Central memory CD8-positive, alpha-beta T cell (primary cell): ENCODE data around the gene STK24.
A peak's percentile ranks its signal among the peaks of the same experiment; 100 is the strongest.
"Not testable (repeated sequence)": the region's sequence is repeated elsewhere in the genome, so short reads cannot be mapped to it uniquely, and the experiment has no call there.

ENCODE experiments used
- ATAC-seq: fragments of 150-1000 bp; cut with Tn5 transposase; replicated peaks from 2 replicates; pipeline ENCODE4 v1.10.0; 2022; ENCODE audit warnings: mild to moderate bottlenecking, moderate FRiP score, moderate number of reproducible peaks; ENCODE audit not compliant: poor library complexity, severe bottlenecking; ENCODE audit errors: extremely low read depth
- DNase-seq, 2 donors: peaks; one replicate each; pipeline ENCODE4 v3.0.0; 2021; ENCODE audit warnings: low spot score in 2 of 2
- H3K27ac Mint-ChIP-seq: one replicate; pipeline ENCODE4 v1.8.0; 2022; ENCODE audit warnings: low read depth, mild to moderate bottlenecking, moderate library complexity, mixed read lengths
- H3K27me3 Mint-ChIP-seq: one replicate; pipeline ENCODE4 v1.8.0; 2022; ENCODE audit warnings: mixed read lengths
- H3K36me3 Mint-ChIP-seq: one replicate; pipeline ENCODE4 v1.8.0; 2022; ENCODE audit warnings: mild to moderate bottlenecking, moderate library complexity, mixed read lengths; ENCODE audit not compliant: insufficient read depth
- H3K4me1 Mint-ChIP-seq: one replicate; pipeline ENCODE4 v1.8.0; 2022; ENCODE audit warnings: mixed read lengths
- H3K4me3 Mint-ChIP-seq: one replicate; pipeline ENCODE4 v1.8.0; 2022; ENCODE audit warnings: mild to moderate bottlenecking, moderate library complexity, mixed read lengths
- H3K9me3 Mint-ChIP-seq: one replicate; pipeline ENCODE4 v1.8.0; 2022; ENCODE audit warnings: mixed read lengths

STK24 gene

GRCh38 chr13:98576963-98577835 lies at the start of gene STK24:
Gene STK24 (minus strand): TSS chr13:98577107. CDS start chr13:98576786, 321 bp downstream.
- peaks cover 36% of the 10 kb centered on the region for H3K4me1 Mint-ChIP-seq
- DNase-seq = peak; percentile 34 to 44
- H3K27ac Mint-ChIP-seq = peak within 1 kb of the TSS; percentile 89
- peak within 1 kb of the TSS; percentile 85 for H3K4me3 Mint-ChIP-seq
- H3K9me3 Mint-ChIP-seq = no peaks in the 10 kb centered on the region
- H3K36me3 Mint-ChIP-seq = peaks cover 8% of the 10 kb centered on the region
- peak; percentile 55 for ATAC-seq
- no peaks in the 10 kb centered on the region for H3K27me3 Mint-ChIP-seq

DNA sequence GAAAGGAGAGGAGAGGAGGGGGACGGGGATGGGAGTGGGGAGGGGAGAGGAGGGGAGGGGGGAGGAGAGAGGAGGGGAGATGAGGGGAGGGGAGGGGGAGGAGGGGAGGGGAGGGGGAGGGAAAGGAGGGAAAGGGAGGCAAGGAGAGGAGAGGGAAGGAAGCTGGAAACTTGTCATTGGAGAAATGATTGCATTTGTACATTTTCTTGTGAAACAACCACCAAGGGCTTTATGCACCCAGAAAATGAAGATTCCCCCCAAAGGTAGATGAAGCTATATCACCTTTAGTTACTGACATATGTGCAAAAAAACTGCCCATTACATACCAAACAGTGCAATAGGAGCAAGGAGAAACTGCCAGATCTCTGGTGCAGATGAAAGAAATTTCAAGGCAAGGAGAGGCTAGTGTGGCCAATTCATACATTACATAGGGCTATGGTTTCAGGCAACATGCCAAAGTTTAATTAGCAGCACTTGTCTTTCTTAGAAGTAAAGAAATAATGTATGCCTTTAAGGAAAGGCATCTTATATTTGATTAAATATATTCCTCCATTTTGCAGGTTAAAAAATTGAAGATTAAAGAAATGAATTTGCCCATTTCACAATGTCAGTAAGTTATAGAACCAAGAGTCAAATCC lies 49.5 kb upstream of the STK24 start:
- ATAC-seq (no peak), DNase-seq (no peak)
- Mint-ChIP-seq H3K36me3 (no peaks in the 10 kb centered on the region), H3K4me3 (no peak overlapping the region), H3K9me3 (no peaks in the 10 kb centered on the region), H3K4me1 (peaks cover 6% of the 10 kb centered on the region), H3K27me3 (peaks cover 13% of the 10 kb centered on the region), H3K27ac (no peak overlapping the region)

DNA sequence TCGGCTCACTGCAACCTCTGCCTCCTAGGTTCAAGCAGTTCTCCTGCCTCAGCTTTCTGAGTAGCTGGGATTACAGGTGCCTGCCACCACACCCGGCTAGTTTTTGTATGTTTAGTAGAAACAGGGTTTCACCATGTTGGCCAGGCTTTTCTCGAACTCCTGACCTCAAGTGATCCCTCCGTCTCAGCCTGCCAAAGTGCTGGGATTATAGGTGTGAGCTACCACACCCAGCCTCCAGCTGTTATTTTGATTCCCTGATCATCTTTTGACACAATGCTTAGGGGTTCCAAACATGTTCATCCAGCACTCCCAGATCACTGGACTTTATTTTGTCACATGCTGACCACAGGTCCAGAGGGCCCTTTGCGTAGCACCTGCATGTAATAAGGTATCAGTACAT lies 47.7 kb upstream of the STK24 start:
- not testable (repeated sequence) for H3K36me3 Mint-ChIP-seq, H3K4me1 Mint-ChIP-seq, DNase-seq, H3K4me3 Mint-ChIP-seq, H3K27me3 Mint-ChIP-seq, H3K9me3 Mint-ChIP-seq, H3K27ac Mint-ChIP-seq, ATAC-seq

GRCh38 chr13:98622931-98623331 lies 46.0 kb upstream of the STK24 start:
- Mint-ChIP-seq H3K9me3 (no peaks in the 10 kb centered on the region), H3K27ac (no peak overlapping the region), H3K4me1 (peaks cover 6% of the 10 kb centered on the region), H3K27me3 (peaks cover 9% of the 10 kb centered on the region), H3K4me3 (no peak overlapping the region), H3K36me3 (no peaks in the 10 kb centered on the region)
- DNase-seq = no peak
- no peak for ATAC-seq

- DNase-seq = no peak
- H3K9me3 Mint-ChIP-seq = no peaks in the 10 kb centered on the region
- no peaks in the 10 kb centered on the region for H3K4me1 Mint-ChIP-seq
- peaks cover 9% of the 10 kb centered on the region for H3K27me3 Mint-ChIP-seq
- ATAC-seq = no peak
- no peak overlapping the region for H3K4me3 Mint-ChIP-seq
- H3K36me3 Mint-ChIP-seq = peaks cover 2% of the 10 kb centered on the region
- no peak overlapping the region for H3K27ac Mint-ChIP-seq
These were observed 42.6 kb upstream of the STK24 start for GRCh38 chr13:98619556-98619955.

DNA sequence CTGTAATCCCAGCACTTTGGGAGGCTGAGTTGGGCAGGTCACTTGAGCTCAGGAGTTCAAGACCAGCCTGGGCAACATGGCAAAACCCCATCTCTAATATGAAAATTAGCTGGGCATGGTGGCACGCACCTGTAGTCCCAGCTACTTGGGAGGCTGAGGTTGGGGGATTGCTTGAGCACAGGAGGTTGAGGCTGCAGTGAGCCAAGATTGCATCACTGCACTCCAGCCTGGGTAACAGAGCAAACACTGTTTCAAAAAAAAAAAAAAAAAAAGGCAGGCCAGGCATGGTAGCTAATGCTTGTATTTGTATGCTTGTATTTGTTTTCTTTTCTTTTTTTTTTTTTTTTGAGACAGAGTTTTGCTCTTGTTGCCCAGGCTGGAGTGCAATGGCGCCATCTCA lies 38.7 kb upstream of the STK24 start:
- H3K9me3 Mint-ChIP-seq = not testable (repeated sequence)

DNA sequence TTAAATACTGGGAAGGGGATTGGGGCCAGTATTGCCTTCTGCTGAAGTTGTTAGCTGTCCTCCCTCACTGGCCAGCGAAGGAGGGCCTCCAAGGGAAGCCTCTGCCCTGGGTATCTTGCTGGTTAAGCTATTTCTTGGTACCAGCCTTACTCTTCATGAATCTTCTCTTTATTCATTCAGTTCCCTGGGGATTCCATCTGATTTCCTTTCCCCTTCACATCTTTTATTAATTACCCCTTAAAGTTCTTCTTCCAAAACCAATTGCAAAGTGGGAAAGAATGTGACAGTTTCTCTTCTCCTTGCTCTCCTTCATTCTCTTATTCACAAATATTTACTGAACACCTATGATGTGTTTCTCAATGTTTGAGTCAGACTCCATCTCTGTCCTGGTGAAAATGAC lies 36.7 kb upstream of the STK24 start:
- Mint-ChIP-seq H3K4me3 (no peak overlapping the region), H3K4me1 (no peaks in the 10 kb centered on the region), H3K27ac (no peak overlapping the region), H3K9me3 (no peaks in the 10 kb centered on the region), H3K36me3 (peaks cover 2% of the 10 kb centered on the region), H3K27me3 (peaks cover 11% of the 10 kb centered on the region)
- no peak for DNase-seq
- ATAC-seq = no peak

More for the DNA sequence above, 38.7 kb upstream of the STK24 start:
- not testable (repeated sequence) for H3K4me1 Mint-ChIP-seq, H3K36me3 Mint-ChIP-seq, DNase-seq, H3K27ac Mint-ChIP-seq, H3K27me3 Mint-ChIP-seq, ATAC-seq, H3K4me3 Mint-ChIP-seq

- ATAC-seq (no peak), DNase-seq (no peak)
- no peak overlapping the region for H3K27ac Mint-ChIP-seq
- H3K4me3 Mint-ChIP-seq = no peak overlapping the region
- H3K9me3 Mint-ChIP-seq = no peaks in the 10 kb centered on the region
- no peaks in the 10 kb centered on the region for H3K36me3 Mint-ChIP-seq
- peaks cover 11% of the 10 kb centered on the region for H3K27me3 Mint-ChIP-seq
- no peaks in the 10 kb centered on the region for H3K4me1 Mint-ChIP-seq
These were observed 32.8 kb upstream of the STK24 start for GRCh38 chr13:98609756-98610155.

DNA sequence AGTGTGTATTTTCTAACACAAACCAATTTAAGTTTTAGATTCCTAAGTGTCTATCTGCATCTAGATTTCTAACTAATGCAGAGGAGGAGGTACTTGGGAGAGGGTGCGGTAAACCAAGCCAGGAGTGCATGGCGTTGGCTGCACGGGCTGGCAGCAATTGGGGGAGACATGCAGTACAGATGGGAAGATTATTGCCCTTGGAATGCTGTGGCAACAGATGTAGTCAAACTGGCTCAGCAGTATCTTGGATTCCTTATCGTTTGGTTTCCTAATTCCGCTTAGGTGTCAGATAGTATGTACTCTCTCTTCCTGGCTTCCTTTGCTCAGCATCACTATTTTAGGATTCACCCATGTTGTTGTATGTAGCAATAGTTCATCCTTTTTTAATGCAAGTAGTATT lies 29.4 kb upstream of the STK24 start:
- Mint-ChIP-seq H3K27ac (no peak overlapping the region), H3K27me3 (peaks cover 11% of the 10 kb centered on the region), H3K9me3 (no peaks in the 10 kb centered on the region), H3K36me3 (no peaks in the 10 kb centered on the region), H3K4me1 (no peaks in the 10 kb centered on the region), H3K4me3 (no peak overlapping the region)
- ATAC-seq (no peak), DNase-seq (no peak)

DNA sequence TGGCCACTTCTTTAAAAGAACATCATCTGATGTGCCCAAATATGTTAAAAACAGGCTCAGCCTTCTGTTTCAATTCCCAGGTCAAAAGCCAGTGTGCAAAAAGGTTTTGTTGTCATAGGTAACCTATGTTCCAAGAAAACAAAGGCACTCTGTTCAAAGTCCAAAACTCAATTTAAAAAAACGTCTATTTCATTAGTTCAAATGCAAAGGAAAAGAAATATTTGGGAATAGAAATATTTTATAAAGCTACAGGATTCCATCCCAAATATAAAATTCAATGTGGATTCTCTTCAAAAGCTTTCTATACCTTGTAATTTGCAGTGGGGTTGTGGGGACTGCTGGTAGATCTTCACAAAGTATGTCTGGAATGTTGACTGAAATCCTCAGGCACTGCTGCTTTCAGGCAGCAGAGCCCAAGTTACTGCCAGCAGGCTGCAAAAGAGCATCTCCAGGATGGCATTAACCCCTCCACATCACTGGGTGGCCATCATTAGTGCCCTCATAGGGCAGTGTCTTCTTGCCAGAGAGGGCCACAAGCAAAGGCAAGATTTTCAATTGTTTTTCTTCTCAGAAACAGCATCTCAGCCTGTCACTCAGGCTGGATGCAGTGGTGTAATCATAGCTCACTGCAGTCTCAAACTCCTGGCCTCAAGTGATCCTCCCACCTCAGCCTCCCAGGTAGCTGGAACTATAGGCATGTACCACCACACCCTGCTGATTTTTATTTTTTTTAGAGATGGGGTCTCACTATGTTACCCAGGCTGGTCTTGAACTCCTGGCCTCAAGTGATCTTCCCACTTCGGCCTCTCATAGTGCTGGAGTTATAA lies 22.8 kb upstream of the STK24 start:
- Mint-ChIP-seq H3K4me1 (no peaks in the 10 kb centered on the region), H3K4me3 (no peak overlapping the region), H3K36me3 (peaks cover 1% of the 10 kb centered on the region), H3K9me3 (no peaks in the 10 kb centered on the region), H3K27me3 (peaks cover 7% of the 10 kb centered on the region), H3K27ac (no peak overlapping the region)
- ATAC-seq = no peak
- DNase-seq = no peak

- no peaks in the 10 kb centered on the region for H3K9me3 Mint-ChIP-seq
These were observed 21.1 kb upstream of the STK24 start for GRCh38 chr13:98598043-98598442.

GRCh38 chr13:98595134-98595533 lies 18.2 kb upstream of the STK24 start:
- no peak overlapping the region for H3K27ac Mint-ChIP-seq
- no peak overlapping the region for H3K4me3 Mint-ChIP-seq
- no peaks in the 10 kb centered on the region for H3K4me1 Mint-ChIP-seq
- peaks cover 1% of the 10 kb centered on the region for H3K36me3 Mint-ChIP-seq
- no peaks in the 10 kb centered on the region for H3K9me3 Mint-ChIP-seq
- peaks cover 4% of the 10 kb centered on the region for H3K27me3 Mint-ChIP-seq
- ATAC-seq = no peak
- DNase-seq = no peak

More at GRCh38 chr13:98598043-98598442, 21.1 kb upstream of the STK24 start:
- ATAC-seq = no peak
- H3K36me3 Mint-ChIP-seq = peaks cover 1% of the 10 kb centered on the region
- no peak overlapping the region for H3K4me3 Mint-ChIP-seq
- no peaks in the 10 kb centered on the region for H3K4me1 Mint-ChIP-seq
- H3K27me3 Mint-ChIP-seq = peaks cover 7% of the 10 kb centered on the region
- no peak for DNase-seq
- H3K27ac Mint-ChIP-seq = no peak overlapping the region
